KOPT-K1 (cell line): Measurements from ENCODE around the gene IL16.
A peak's percentile ranks its signal among the peaks of the same experiment; 100 is the strongest.

Experiments used
- H3K27ac ChIP-seq: fragments of 200-600 bp; sonication (generic); 2 replicates; pipeline ENCODE4 v1.5.1; 2016; ENCODE audit warnings: antibody characterized with exemption, mild to moderate bottlenecking, low read depth, low read length; ENCODE audit not compliant: poor library complexity, severe bottlenecking
- H3K36me3 ChIP-seq: fragments of 200-600 bp; sonication (generic); 2 replicates; pipeline ENCODE4 v1.5.1; 2017; ENCODE audit warnings: antibody characterized with exemption, mild to moderate bottlenecking, low read length, moderate library complexity; ENCODE audit not compliant: insufficient read depth
- H3K9me3 ChIP-seq: fragments of 200-600 bp; sonication (generic); 2 replicates; pipeline ENCODE4 v1.5.1; 2017; ENCODE audit warnings: antibody characterized with exemption, low read length, mild to moderate bottlenecking; ENCODE audit not compliant: insufficient read depth, poor library complexity, severe bottlenecking

Gene IL16

DNA sequence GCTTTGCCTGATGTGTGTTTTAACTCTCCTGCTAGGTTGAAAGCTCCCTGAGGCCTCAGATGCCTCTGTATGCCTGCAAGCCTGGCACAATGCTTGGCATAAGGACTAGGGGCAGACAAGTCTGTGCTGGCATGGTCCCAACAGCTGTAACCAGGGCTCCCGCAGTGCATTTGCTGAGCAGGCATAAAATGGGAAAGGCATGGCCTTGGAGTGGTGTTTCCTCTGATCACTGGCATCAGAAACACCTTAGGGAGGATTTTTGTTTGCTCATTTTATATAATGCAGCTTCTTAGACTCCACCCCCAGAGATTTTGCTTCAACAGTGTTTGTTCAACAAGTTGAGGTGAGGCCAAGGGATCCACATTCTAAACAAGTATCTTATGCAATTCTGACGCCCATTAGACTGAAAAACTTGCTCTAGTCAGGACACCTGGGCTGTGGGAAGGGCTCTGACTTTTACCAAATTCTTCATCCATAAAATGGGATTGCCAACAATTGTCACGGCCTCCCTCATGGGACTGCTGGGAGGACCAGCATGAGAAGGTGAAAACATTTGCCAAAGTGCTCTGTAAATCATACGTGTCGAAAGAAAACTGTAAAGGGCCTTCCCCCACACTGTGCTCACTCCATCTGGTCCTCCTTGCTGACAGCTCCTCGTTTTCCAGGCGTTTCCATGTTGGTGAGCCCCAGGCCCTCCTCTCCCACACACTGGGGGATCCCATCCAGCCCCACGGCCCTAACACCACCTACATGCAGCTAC lies 84.2 kb downstream of the IL16 start:
- no peaks in the 10 kb centered on the region for H3K36me3 ChIP-seq
- no peak overlapping the region for H3K27ac ChIP-seq
- peaks cover 10% of the 10 kb centered on the region for H3K9me3 ChIP-seq

DNA sequence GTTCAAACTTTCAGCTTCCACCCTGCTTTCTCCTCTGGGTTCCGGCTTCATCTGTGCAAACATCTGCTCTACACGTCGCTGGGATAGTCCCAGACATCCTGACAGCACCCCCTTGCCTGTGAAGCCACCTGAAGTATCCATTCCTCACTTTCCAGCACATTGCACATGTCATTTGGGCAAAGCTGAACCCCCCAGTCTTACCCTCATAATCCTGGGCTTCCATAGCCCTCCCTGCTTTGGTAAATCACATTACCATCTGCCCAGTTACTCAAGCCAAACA lies 84.7 kb downstream of the IL16 start:
- H3K27ac ChIP-seq, result no peak overlapping the region
- H3K36me3 ChIP-seq, result no peaks in the 10 kb centered on the region
- H3K9me3 ChIP-seq, result peaks cover 10% of the 10 kb centered on the region

DNA sequence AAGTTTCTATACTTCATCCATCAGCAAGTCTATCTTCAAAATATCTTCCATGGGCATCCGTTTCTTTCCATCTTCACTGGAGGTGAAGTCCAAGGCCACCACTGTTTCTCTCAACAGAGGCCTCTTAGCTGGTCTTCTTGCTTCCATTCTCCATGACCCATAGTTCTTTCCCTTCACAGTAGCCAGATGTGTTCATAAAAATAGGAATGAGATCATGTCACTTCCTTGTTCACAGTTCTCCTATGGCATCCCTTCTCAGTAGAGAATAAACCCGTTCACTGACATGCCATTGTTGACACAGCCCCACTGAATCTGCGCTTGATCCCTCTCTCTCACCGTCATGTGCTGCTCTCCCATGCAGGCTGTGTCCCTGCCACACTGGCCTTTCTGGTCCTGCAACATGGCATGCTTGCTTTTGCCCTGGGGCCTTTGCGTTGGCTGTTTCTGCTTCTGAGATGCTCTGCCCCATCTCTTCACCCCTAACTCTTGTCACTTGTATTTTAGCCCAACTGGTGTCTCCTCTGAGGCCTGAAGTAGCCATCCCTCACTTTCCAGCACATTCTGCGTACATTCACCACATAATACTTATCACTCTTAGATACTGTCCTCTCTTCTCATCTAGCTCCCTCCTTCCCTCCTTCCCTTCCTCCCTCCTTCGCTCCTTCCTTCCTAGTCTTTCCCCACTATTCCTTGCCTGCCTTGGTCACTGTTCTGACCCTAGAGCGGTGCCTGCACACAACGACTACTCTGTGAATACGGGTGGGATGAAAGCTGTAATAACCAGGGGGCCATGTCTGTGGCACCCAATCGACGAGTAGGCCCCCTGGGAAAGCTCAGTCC lies 85.3 kb downstream of the IL16 start:
- H3K9me3 ChIP-seq, result peaks cover 8% of the 10 kb centered on the region
- H3K27ac ChIP-seq, result no peak overlapping the region

DNA sequence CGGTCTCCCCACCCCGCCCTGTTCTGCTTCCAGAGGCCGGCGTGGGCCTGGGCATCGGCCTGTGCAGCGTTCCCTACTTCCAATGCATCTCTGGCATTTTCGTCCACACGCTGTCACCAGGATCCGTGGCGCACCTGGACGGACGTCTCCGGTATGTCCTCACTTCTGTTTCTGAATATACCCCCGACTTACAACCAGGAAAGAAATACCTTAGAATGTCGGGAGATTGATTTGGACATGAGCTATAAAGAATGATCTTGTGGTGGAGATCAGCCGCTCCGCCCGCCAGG lies 85.9 kb downstream of the IL16 start:
- Histone ChIP-seq H3K27ac (no peak overlapping the region), H3K36me3 (no peaks in the 10 kb centered on the region), H3K9me3 (peaks cover 3% of the 10 kb centered on the region)

More for the DNA sequence above, 85.3 kb downstream of the IL16 start:
- H3K36me3 ChIP-seq, result no peaks in the 10 kb centered on the region

DNA sequence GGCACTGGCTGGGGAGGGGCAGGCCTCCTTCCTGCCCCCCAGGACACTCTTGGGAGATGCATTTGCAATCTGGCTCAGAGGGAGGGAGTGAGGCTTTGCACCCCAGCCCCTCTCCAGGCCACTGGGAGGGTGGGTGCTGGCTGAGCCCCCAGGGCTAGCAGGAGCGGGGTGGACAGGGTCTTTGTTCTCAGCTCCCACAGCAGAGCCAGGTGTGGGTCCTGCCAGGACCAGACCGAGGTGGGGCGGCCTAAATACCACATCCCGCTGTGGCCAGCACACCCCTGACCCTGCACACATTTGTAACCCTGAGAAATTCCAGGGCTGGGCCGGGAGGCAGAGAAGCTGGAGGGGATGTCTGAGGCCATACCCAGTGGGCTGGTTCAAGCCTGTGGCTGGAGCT lies 86.2 kb downstream of the IL16 start:
- H3K27ac ChIP-seq, result no peak overlapping the region
- no peaks in the 10 kb centered on the region for H3K36me3 ChIP-seq
- no peaks in the 10 kb centered on the region for H3K9me3 ChIP-seq

DNA sequence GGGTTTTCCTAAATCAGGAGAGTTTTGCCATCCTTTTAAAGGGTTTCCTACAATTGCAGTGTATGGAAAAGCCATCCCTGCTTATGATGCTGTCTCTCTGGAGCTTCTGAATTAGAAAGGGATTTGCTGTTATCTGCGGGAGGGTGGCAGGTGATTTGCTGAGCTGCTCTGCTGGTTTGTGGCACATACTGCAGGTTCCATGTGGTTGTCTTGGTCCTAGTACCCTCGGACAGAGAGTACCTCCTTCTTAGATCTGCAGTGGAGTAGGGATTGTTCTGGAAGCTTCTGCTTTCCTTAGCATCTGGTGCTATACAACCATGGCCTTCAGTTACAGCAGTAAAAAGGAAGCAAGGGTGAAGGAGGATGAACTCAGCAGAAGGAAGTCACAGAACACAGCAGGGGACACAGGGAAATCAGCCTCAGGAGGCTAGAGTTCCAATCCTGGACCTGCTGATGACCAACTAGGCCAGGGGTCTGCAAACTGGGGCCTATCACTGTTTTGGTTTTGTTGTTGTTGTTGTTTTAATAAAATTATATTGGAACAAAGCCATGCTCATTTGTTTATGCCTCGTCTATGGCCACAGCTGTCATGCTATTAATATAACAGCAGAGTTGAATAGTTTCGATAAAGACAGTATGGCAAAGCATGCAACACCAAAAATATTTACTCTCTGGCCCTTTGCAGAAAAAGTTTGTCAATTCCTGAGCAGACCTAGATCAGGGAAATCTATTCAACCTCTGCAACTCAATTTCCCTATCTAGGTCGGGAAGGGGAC lies 87.8 kb downstream of the IL16 start:
- Histone ChIP-seq H3K9me3 (no peaks in the 10 kb centered on the region), H3K27ac (no peak overlapping the region), H3K36me3 (no peaks in the 10 kb centered on the region)

DNA sequence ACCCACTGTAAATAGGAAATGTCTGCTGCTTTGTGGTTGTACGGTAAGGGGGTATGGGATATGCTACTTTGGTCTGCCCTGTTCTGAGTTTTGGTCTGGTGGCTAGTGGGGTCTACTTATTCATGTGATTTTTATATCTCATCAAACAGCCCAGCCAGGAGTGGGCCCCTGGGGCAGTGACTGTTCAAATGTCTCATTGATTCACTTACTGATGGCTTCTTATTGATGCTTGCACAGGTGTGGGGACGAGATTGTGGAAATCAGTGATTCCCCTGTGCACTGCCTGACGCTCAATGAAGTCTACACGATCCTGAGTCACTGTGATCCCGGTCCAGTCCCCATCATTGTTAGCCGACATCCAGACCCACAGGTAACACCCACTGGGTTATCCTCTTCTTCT lies 88.8 kb downstream of the IL16 start:
- H3K27ac ChIP-seq, result no peak overlapping the region
- no peaks in the 10 kb centered on the region for H3K9me3 ChIP-seq
- H3K36me3 ChIP-seq, result no peaks in the 10 kb centered on the region

DNA sequence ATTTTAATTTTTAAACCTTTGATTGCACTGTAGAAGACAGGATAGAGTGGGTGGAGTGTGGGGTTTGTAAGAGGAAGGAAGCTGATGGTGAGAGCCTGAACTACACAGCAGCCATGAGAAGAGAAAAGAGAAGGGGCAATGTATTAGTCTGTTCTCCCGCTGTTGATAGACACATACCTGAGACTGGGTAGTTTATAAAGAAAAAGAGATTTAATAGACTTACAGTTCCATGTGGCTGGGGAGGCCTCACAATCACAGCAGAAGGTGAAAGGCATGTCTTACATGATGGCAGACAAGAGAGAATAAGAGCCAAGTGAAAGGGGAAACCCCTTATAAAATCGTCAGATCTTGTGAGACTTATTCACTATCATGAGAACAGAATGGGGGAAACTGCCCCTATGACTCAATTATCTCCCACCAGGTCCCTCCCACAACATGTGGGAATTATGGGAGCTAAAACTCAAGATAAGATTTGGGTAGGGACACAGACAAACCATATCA lies 90.0 kb downstream of the IL16 start:
- Histone ChIP-seq H3K9me3 (no peaks in the 10 kb centered on the region), H3K27ac (peak overlapping the region; percentile 13), H3K36me3 (no peaks in the 10 kb centered on the region)

DNA sequence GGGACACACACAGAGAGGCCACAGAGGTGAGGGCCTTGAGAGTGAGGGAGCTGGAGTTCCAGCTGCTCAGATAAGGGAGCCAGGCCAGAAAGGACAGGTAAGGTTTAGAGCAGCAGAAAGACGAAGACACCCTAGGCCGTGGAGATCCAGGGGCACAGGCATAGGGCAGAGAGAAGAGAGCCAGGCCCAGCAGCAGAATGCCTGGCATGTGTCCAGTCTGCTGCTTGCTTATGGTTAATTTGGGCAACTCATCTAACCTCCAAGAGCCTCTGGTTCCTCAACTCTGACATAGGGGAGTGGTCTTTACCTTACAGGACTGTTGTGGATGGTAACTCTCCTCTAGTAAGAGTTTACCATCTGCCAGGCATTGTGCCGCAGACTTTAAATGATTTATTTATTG lies 91.4 kb downstream of the IL16 start:
- Histone ChIP-seq H3K9me3 (no peaks in the 10 kb centered on the region), H3K27ac (no peak overlapping the region), H3K36me3 (no peaks in the 10 kb centered on the region)

DNA sequence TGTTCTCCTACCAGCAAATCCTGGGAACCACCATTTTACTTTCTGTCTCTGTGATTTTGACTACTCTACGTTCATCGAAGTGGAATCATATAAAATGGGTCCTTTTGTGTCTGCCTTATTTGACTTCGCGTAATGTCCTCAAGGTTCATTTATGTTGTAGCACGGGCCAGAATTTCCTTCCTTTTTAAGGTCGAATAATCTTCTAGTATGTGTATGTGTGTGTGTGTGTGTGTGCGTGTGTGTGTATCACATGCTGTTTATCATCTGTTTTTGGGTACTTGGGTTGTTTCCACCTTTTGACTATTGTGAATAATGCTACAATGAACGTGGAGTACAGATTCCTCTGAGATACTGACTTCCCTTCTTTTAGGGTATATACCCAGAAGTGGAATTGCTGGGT lies 91.9 kb downstream of the IL16 start:
- no peak overlapping the region for H3K27ac ChIP-seq
- no peaks in the 10 kb centered on the region for H3K36me3 ChIP-seq
- H3K9me3 ChIP-seq, result no peaks in the 10 kb centered on the region

DNA sequence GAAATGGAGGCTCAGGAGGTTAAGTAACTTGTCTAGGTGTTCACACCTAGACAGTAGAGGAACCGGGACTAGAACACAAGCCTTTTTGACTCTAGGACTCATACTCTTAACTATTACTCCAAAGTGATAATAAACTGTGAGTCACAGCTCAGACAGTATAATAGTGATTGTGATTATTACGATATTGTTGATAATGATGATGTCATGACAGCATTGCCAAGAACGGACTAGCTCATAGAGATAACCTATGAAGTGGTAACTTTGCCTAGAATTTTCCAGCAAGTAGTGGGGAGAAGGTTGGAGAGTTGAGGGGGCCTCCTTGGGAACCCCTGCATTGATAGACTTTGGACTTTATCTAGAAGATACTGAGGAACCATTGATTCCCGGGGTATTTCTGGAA lies 93.2 kb downstream of the IL16 start:
- no peaks in the 10 kb centered on the region for H3K9me3 ChIP-seq
- H3K36me3 ChIP-seq, result no peaks in the 10 kb centered on the region
- no peak overlapping the region for H3K27ac ChIP-seq

DNA sequence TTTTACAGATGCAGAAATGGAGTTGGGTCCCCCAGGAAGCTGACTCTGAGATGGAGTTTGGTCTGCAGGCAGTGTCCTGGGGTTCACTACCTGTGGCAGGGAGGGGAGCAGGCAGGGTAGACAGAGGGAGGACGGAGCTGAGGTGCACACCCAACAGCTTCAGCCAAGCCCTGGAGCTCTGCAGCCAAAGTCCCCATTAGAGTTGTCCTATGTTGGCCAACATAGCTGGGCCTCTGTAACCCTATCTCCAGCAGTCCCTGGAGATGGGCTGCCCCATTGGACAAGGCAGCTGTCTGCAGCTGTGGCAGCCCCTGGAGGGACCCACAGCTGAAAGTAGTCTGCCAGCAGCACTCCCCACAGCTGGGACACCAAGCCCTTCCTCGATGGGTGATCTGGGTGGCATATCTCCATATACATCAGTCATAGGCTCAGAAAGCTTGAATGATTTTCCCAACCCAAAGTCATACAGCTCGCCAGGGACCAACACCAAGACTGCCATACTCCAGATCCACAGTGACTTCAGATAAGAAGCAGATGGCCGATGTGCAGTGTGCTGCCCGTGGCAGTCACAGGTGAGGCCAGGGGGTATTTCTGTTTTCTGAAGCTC lies 95.3 kb downstream of the IL16 start:
- no peaks in the 10 kb centered on the region for H3K36me3 ChIP-seq
- H3K9me3 ChIP-seq, result no peaks in the 10 kb centered on the region
- peak overlapping the region; percentile 98 for H3K27ac ChIP-seq

DNA sequence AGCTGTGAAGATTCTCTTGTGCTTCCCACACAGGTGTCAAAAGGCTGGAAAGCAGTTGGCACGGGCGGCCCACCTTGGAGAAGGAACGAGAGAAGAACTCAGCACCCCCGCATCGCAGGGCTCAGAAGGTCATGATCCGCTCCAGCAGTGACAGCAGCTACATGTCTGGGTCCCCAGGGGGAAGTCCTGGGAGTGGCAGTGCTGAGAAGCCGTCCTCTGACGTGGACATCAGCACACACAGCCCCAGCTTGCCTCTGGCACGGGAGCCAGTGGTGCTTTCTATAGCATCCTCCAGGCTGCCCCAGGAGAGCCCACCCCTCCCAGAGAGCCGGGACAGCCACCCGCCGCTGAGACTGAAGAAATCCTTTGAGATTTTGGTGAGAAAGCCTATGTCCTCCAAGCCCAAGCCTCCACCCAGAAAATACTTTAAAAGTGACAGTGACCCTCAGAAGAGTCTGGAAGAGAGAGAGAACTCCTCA lies 95.9 kb downstream of the IL16 start:
- Histone ChIP-seq H3K36me3 (no peaks in the 10 kb centered on the region), H3K27ac (peak overlapping the region; percentile 98), H3K9me3 (no peaks in the 10 kb centered on the region)

DNA sequence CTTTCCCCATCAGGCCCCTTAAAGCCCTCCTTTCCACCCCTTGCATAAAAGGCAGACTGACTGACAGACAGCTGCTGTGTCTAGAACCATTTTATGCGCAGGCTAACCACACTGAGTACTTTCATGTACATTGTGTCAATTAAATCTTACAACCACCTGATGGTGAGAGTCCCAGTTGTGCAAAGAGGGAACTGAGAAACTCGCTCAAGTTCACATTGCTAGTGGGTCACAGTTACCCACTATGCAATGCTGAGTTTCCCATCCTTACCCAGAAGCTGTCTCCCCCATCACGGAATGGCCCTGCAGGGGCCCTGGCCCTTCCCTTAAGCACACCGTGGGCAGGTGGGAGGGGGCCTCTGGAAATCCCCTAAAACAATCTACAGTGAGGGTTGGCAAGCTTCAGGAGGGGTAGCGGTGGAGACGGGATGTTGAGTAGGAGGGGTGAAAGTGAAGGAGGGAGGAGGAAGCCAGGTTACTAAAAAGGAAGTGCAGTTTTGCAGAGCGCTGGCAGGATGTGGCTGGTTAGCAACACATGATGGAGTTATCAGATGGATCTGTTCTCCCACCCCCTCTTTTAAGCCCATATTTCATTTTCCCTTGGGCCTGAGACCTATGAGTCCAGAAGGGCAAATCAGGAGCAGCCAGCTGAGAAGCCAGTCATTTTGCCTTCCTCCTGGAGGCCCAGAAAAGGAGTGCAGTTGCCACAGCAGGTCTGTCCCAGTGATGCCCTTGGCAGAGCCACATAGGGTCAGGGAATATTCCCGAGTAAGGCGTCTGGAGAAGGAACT lies 97.2 kb downstream of the IL16 start:
- H3K27ac ChIP-seq, result peak overlapping the region; percentile 98

More for the DNA sequence above, 97.2 kb downstream of the IL16 start:
- Histone ChIP-seq H3K36me3 (peaks cover 2% of the 10 kb centered on the region; the same call in 1 of the 2 replicates), H3K9me3 (no peaks in the 10 kb centered on the region)
